Activated CD8-positive, alpha-beta T cell treated with anti-CD3 and anti-CD28 coated beads, Interleukin-2, amount 10 ng/mL, durations not matched to agents 7 days and 5 days (primary cell): ENCODE results near the gene IFITM1. TPM values are rescaled to one million over a fixed set of nuclear protein-coding genes. Genes with fewer than 3 reads are reported as not detected.
A peak's percentile ranks its signal among the peaks of the same experiment; 100 is the strongest.
"Not testable (repeated sequence)": the region's sequence is repeated elsewhere in the genome, so short reads cannot be mapped to it uniquely, and the experiment has no call there.

Source experiments
- ATAC-seq: fragments of 150-1000 bp; cut with Tn5 transposase; one replicate; pipeline ENCODE4 v1.10.0; 2021; ENCODE audit warnings: moderate library complexity
- CTCF ChIA-PET: fragments of 350-600 bp; sonication (Branson Sonifier 250); formaldehyde crosslinking; loops from one replicate; lab custom pipeline; 2021; ENCODE audit warnings: antibody characterized with exemption; lab: Charles Lee
- POLR2A ChIA-PET: fragments of 350-600 bp; sonication (Branson Sonifier 250); formaldehyde crosslinking; loops from one replicate; lab custom pipeline; 2021; ENCODE audit warnings: antibody characterized with exemption; lab: Charles Lee
- DNase-seq: peaks from one replicate; pipeline ENCODE4 v3.0.0-alpha.2; 2020
- H3K27ac Mint-ChIP-seq: one replicate; pipeline ENCODE4 v1.8.0; 2021; ENCODE audit warnings: mild to moderate bottlenecking, mixed read lengths
- H3K27me3 Mint-ChIP-seq: one replicate; pipeline ENCODE4 v1.8.0; 2021; ENCODE audit warnings: low read depth, mixed read lengths
- H3K36me3 Mint-ChIP-seq: one replicate; pipeline ENCODE4 v1.8.0; 2021; ENCODE audit warnings: low read depth, mixed read lengths
- H3K4me1 Mint-ChIP-seq: one replicate; pipeline ENCODE4 v1.8.0; 2021; ENCODE audit warnings: low read depth, mixed read lengths
- H3K4me3 Mint-ChIP-seq: one replicate; pipeline ENCODE4 v1.8.0; 2021; ENCODE audit warnings: mild to moderate bottlenecking, mixed read lengths
- H3K9me3 Mint-ChIP-seq: one replicate; pipeline ENCODE4 v1.8.0; 2022; ENCODE audit warnings: mixed read lengths; ENCODE audit not compliant: insufficient read depth
- total RNA-seq, 2 experiments: library from RNA; stranded (reverse); gene quantifications; one replicate each; pipeline ENCODE4 v1.2.3, GENCODE V29; 2021

IFITM1 gene
- total RNA-seq, 2 experiments from 2014 or later = 1,265 to 1,278 TPM

DNA sequence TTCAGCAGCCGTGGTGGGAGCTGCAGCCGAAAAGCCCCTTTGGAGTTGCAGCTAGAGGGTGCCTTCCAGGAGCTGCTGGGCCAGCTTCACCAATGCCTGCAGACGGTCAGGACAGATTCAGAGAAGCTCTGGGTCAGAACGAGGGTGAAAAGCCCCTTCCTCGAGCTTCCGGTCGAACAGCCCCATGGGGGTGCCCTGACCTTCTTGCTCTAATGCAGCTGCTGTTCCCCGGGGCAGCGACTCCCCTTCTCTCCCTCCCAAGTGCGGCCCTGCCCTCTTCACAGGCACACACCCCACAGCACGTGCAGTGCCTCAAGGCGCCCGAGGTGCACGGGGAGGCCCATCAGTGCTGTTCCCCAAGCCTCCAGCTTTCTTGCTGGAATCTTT, 16.5 kb downstream of the IFITM1 start:
- CTCF ChIA-PET = interaction anchor here (1.1 to 4.4 kb wide), 5 partner anchors 10 to 118 kb away, joined by 3 to 16 read pairs (median 9); no protein-coding TSS in a partner anchor
- POLR2A ChIA-PET = interaction anchor here (0.6 to 3.3 kb wide), 11 partner anchors 10 to 418 kb away, joined by 3 to 23 read pairs (median 5); partner anchors contain the start of gene IFITM2
- peak; percentile 27 for DNase-seq
- Mint-ChIP-seq H3K4me1 (peaks cover 81% of the 10 kb centered on the region), H3K36me3 (peaks cover 23% of the 10 kb centered on the region), H3K27me3 (no peaks in the 10 kb centered on the region), H3K9me3 (peaks cover 4% of the 10 kb centered on the region), H3K27ac (peak overlapping the region; percentile 86), H3K4me3 (peak overlapping the region; percentile 35)
- no peak for ATAC-seq

GRCh38 chr11:330694-331357, 17.0 kb downstream of the IFITM1 start:
- CTCF ChIA-PET = interaction anchor here (0.7 to 4.4 kb wide), 6 partner anchors 10 to 117 kb away, joined by 3 to 16 read pairs (median 6); no protein-coding TSS in a partner anchor
- peaks cover 81% of the 10 kb centered on the region for H3K4me1 Mint-ChIP-seq
- ATAC-seq (peak; percentile 23), DNase-seq (peak; percentile 71)
- H3K27ac Mint-ChIP-seq = peak overlapping the region; percentile 86
- H3K36me3 Mint-ChIP-seq = peaks cover 23% of the 10 kb centered on the region
- peaks cover 4% of the 10 kb centered on the region for H3K9me3 Mint-ChIP-seq
- POLR2A ChIA-PET = interaction anchor here (0.6 to 3.3 kb wide), 10 partner anchors 9 to 418 kb away, joined by 3 to 23 read pairs (median 4); partner anchors contain the start of gene IFITM2
- peak overlapping the region; percentile 64 for H3K4me3 Mint-ChIP-seq
- no peaks in the 10 kb centered on the region for H3K27me3 Mint-ChIP-seq

- H3K9me3 Mint-ChIP-seq = peaks cover 4% of the 10 kb centered on the region
- POLR2A ChIA-PET = interaction anchor here (1.0 to 3.3 kb wide), 6 partner anchors 15 to 85 kb away, joined by 3 to 23 read pairs (median 8); partner anchors contain the start of gene IFITM2
- peak overlapping the region; percentile 64 for H3K4me3 Mint-ChIP-seq
- H3K27me3 Mint-ChIP-seq = no peaks in the 10 kb centered on the region
- peaks cover 21% of the 10 kb centered on the region for H3K36me3 Mint-ChIP-seq
- peaks cover 81% of the 10 kb centered on the region for H3K4me1 Mint-ChIP-seq
- CTCF ChIA-PET = interaction anchor here (0.7 to 2.5 kb wide), 3 partner anchors 14 to 24 kb away, joined by 3 to 9 read pairs (median 3); no protein-coding TSS in a partner anchor
- DNase-seq (no peak), ATAC-seq (no peak)
- peak overlapping the region; percentile 86 for H3K27ac Mint-ChIP-seq
Observed at GRCh38 chr11:331358-332060, 17.7 kb downstream of the IFITM1 start.

- no peak overlapping the region for H3K27ac Mint-ChIP-seq
- DNase-seq (no peak), ATAC-seq (no peak)
- ChIA-PET POLR2A (interaction anchor here (0.8 kb wide), 2 partner anchors 9 to 84 kb away, joined by 3 read pairs; no protein-coding TSS in a partner anchor), CTCF (interaction anchor here (0.9 to 2.2 kb wide), 3 partner anchors 9 to 27 kb away, joined by 3 to 5 read pairs (median 3); no protein-coding TSS in a partner anchor)
- no peaks in the 10 kb centered on the region for H3K27me3 Mint-ChIP-seq
- H3K9me3 Mint-ChIP-seq = peaks cover 4% of the 10 kb centered on the region
- peaks cover 75% of the 10 kb centered on the region for H3K4me1 Mint-ChIP-seq
- H3K36me3 Mint-ChIP-seq = peaks cover 21% of the 10 kb centered on the region
- H3K4me3 Mint-ChIP-seq = no peak overlapping the region
Observed at GRCh38 chr11:332651-333480, 19.0 kb downstream of the IFITM1 start.

DNA sequence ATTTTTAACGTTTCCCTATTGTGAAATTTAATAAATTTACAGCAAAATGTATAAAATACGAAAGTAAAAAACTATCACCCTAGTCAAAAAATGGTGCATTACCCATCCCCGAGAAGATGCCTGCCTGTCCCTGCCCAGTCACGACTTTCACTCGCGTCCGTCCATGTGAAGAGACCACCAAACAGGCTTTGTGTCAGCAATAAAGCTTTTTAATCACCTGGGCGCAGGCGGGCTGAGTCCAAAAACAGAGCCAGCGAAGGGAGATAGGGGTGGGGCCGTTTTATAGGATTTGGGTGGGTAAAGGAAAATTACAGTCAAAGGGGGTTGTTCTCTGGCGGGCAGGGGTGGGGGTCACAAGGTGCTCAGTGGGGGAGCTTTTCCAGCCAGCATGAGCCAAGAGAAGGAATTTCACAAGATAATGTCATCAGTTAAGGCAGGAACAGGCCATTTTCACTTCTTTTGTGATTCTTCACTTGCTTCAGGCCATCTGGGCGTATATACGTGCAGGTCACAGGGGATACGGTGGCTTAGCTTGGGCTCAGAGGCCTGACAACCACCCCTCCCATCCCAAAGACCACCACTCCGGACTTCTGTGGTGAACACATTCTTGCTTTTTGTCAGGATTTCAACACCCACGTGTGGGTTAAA, 19.9 kb downstream of the IFITM1 start:
- not testable (repeated sequence) for H3K9me3 Mint-ChIP-seq, DNase-seq, ATAC-seq, H3K27me3 Mint-ChIP-seq, H3K27ac Mint-ChIP-seq, H3K4me3 Mint-ChIP-seq
- CTCF ChIA-PET = interaction anchor here (2.2 kb wide), 1 partner anchor 28 kb away, joined by 5 read pairs; no protein-coding TSS in a partner anchor
- Mint-ChIP-seq H3K4me1 (peaks cover 68% of the 10 kb centered on the region), H3K36me3 (peaks cover 21% of the 10 kb centered on the region)
- POLR2A ChIA-PET = interaction anchor here (0.8 kb wide), 2 partner anchors 9 to 83 kb away, joined by 3 read pairs; no protein-coding TSS in a partner anchor

- H3K36me3 Mint-ChIP-seq = peaks cover 17% of the 10 kb centered on the region
- no peak for DNase-seq
- CTCF ChIA-PET = interaction anchor here (2.2 kb wide), 1 partner anchor 29 kb away, joined by 5 read pairs; no protein-coding TSS in a partner anchor
- peaks cover under 1% of the 10 kb centered on the region for H3K9me3 Mint-ChIP-seq
- ATAC-seq = no peak
- H3K4me1 Mint-ChIP-seq = peaks cover 62% of the 10 kb centered on the region
- H3K27ac Mint-ChIP-seq = no peak overlapping the region
- no peaks in the 10 kb centered on the region for H3K27me3 Mint-ChIP-seq
- POLR2A ChIA-PET = no interaction called here
- H3K4me3 Mint-ChIP-seq = no peak overlapping the region
Observed at GRCh38 chr11:334264-334994, 20.6 kb downstream of the IFITM1 start.

DNA sequence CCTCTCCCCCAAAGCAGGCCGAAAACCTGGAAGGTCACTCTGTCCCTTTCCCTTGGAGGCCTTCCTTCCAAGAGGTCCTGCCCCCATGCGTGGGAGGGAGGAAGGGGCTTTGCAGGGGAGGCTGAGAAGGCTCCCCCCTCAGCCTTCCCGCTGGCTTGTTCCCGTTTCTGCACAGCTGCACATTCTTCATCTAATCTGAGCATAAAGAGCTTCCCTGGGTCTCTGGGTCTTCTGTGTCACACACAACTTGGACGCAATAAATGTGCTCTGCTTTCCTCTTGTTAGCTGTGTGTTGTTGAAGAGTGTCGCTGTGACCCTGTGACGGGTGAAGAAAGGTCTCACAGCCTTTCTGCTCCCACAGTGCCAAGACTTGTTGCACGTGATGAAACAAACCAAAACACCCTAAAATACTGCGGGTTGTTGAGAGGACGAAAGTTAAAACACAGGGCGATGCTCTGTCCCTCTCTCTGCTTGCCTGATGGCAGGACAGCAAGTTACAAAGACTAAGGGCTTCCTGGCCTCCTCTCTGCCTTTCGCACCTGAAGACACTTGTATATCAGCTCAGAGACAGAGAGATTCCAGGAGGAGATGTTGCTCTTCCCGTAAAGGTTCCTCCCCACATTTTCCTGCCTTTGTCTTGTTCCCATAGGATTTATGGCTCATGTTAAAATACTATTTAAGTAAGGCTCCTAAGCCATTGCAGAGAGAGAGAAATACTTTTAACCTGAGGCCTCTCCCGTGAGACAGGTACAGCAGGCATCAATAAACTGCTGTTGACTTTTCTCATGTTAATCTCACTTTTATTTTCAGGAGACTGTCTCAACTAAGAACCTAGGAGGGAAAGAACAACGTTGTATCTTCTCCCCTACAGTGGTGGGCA, 22.2 kb downstream of the IFITM1 start:
- Mint-ChIP-seq H3K27me3 (no peaks in the 10 kb centered on the region), H3K36me3 (peaks cover 11% of the 10 kb centered on the region), H3K4me1 (peaks cover 53% of the 10 kb centered on the region), H3K9me3 (no peaks in the 10 kb centered on the region), H3K27ac (no peak overlapping the region), H3K4me3 (no peak overlapping the region)
- ChIA-PET POLR2A (no interaction called here), CTCF (no interaction called here)
- no peak for DNase-seq
- no peak for ATAC-seq

DNA sequence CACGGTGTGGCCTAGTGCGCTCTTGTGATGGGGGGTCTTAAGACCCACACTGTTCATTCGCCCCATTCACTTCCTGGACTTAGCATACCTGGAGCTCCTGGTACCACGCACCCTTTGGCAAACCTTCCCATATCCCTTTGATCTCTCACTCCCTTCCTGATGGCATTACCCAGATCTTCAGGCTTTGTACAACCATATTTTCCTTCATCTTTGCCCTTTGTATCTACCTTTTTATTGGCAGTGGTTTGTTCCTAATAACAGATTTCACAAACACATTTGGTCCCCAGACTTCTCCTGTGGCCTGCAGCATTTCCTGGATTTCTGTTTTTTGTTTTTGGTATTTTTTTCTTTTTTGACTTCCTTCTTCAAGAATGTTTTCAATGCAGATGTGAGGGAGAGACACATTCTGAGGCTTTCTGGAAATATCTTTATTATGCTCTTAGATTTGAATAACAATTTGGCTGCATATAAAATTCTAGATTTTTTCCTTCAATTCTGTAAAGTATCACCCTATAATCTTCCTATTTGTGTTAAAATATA, 22.9 kb downstream of the IFITM1 start:
- H3K27ac Mint-ChIP-seq = peak overlapping the region; percentile 9
- ChIA-PET CTCF (no interaction called here), POLR2A (no interaction called here)
- peaks cover 2% of the 10 kb centered on the region for H3K27me3 Mint-ChIP-seq
- H3K9me3 Mint-ChIP-seq = no peaks in the 10 kb centered on the region
- peaks cover 10% of the 10 kb centered on the region for H3K36me3 Mint-ChIP-seq
- DNase-seq (no peak), ATAC-seq (no peak)
- H3K4me3 Mint-ChIP-seq = no peak overlapping the region
- peaks cover 51% of the 10 kb centered on the region for H3K4me1 Mint-ChIP-seq

DNA sequence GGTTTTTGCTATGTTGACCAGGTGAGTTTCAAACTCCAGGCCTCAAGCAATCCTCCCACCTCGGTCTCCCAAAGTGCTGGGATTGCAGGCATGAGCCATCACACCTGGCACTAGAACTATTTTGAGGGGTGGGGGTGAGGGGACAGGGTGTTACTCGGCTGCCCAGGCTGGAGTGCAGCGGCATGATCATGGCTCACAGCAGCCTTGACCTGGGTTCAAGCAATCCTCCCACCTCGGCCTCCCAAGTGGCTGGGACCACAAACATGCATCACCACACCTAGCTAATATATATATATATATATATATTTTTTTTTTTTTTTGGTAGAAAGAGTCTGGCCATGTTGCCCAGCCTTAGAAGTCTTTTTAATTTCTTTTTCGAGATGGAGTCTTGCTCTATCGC, 23.9 kb downstream of the IFITM1 start:
- CTCF ChIA-PET = no interaction called here
- DNase-seq = no peak
- Mint-ChIP-seq H3K27me3 (peaks cover 2% of the 10 kb centered on the region), H3K36me3 (peaks cover 10% of the 10 kb centered on the region), H3K27ac (no peak overlapping the region), H3K4me3 (no peak overlapping the region), H3K9me3 (no peaks in the 10 kb centered on the region), H3K4me1 (peaks cover 49% of the 10 kb centered on the region)
- no peak for ATAC-seq
- POLR2A ChIA-PET = no interaction called here
